Activated T-cell treated with anti-CD3 and anti-CD28 coated beads for 1 hour (primary cell): Measurements from ENCODE around the gene KIF26B.
"Not testable (repeated sequence)": the region's sequence is repeated elsewhere in the genome, so short reads cannot be mapped to it uniquely, and the experiment has no call there.

ENCODE experiments used
- DNase-seq: peaks from one replicate; pipeline ENCODE4 v3.0.0-alpha.2; 2020; ENCODE audit warnings: low read depth

KIF26B gene

DNA sequence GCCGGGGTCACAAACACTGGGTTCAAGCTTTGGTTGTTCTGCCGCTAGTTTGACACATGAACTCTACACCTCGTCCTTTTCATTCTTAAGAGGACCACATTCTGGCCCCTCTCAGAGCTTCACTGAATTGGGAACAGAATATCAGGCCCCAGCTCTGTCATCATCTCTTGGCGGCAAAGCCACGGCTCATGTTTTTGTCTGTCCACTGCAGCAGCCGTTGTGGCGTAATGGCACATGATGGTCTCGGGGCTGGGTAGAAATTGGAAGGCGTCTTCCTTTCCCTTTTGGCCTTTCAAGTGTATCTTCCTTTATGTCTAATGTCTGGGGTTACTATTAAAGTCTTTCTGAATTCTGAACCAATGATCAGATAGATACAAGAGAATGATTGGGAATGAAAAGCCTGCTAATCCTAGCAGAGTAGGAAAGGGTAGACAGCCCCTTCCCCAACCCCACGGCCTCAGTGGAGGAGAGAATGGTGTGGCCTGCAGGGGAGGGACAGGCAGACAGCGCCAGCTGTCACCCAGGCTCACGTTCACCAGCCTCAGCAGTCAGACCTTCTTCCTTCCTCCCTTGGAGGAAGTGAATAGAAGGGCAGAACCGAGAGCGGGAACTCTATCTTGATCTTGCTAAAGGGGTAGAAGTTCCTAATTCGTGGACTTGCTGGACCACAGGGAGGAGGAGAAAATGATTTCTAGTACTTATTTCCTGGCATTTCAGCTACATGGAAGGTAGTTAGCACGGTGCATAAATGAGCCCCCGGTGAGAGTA, 498.1 kb downstream of the KIF26B start:
- no peak for DNase-seq

- no peak for DNase-seq
Observed at GRCh38 chr1:245654460-245655050, 499.8 kb downstream of the KIF26B start.

GRCh38 chr1:245656189-245656717, 501.5 kb downstream of the KIF26B start:
- DNase-seq = no peak

- no peak for DNase-seq
Observed at GRCh38 chr1:245657371-245657770, 502.6 kb downstream of the KIF26B start.

DNA sequence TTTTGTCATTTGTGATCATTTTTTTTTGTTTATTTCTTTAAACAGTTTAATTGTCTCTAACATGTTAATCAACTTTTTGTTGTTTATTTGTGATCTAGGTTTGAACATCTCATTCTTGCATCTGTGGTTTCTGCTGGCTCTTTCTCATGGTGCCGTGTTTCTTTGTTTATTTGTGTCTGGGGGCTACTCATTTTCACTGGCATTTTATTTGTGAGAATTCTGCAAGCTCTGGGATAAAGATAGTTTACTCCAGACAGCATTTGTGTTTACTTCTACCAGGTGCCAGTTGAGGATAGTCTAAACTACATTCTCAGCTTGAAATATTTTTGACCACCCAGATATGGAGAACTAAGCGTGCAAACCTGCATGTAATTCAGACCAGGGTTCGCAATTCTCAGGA, 508.6 kb downstream of the KIF26B start:
- no peak for DNase-seq

DNA sequence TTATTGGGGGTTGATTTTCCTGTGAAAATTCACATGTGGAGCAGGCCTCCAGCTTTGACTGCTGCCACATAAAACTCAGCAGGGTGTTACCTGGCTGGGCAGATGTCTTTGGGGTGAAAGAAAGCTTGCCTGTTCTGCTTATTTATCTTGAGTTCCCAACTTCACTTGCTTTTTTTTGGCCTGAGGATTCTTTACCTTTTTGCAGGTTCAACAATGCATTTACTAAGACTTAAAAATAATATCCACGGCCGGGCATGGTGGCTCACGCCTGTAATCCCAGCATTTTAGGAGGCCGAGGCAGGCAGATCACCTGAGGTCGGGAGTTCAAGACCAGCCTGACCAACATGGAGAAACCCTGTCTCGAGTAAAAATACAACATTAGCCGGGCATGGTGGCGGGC, 509.1 kb downstream of the KIF26B start:
- no peak for DNase-seq

DNA sequence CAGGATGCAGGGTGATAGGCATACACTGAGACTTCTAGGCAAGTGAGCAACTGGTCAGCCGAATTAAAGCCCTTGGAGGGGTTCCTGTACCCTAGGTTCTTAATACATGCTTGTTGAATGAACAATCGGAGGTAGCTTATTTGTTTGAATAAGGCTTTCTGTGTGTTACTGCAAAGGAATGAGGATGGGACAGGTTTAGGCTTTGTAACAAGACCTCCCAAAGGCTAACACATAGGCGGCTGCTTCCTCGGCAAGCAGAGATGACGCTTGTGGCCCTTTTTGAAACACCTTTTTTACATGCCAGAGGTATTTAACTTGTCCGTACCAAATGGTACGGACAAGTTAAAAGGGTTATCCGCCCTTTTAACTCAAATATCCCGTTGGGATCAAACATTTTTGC, 511.6 kb downstream of the KIF26B start:
- DNase-seq = no peak

DNA sequence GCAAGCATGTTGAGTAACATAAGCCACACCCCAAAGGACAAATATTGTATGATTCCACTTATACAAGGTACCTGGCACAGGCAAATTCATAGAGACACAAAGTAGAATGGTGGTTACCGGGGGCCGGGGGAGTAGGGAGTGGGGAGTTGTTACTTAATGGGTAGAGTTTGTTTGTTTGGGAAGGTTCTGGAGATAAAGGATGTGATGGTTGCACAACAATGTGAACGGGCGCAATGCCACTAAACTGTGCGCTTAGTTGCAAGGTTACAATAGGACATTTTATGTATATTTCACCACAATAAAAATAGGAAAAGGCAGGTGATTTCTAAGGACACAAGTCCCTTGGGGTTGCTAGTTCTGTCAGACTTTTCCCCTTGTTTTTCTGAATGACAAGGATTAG, 516.6 kb downstream of the KIF26B start:
- DNase-seq = no peak

- DNase-seq = no peak
Observed at GRCh38 chr1:245671966-245672767, 517.4 kb downstream of the KIF26B start.

- not testable (repeated sequence) for DNase-seq
Observed at GRCh38 chr1:245672836-245673656, 518.3 kb downstream of the KIF26B start.

DNA sequence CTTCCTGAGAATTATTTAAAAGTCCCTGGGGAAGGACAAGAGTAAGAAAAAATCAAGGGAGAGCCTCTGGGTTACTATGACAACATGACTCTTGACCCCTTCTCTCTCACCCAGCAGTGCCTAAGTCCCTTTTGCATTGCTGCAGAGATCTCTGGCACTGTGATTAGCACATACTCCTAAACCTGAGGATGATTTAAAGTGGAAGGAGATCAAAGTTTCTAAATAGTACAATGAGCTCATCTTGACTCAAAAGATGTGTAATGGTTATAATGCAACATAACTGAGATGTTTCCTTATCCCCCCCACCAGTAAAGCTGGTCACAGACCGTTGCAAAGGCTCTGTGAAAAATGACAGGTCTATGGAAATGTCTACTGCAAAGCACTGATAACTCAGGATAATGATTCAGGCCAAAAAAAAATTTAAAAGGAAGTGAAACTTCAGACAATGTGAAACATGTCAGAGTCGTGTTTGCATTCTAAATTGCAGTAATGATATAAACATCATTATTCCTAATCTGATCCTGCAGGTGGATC, 519.2 kb downstream of the KIF26B start:
- no peak for DNase-seq

GRCh38 chr1:245677461-245678240, 522.9 kb downstream of the KIF26B start:
- no peak for DNase-seq

GRCh38 chr1:245678860-245679411, 524.2 kb downstream of the KIF26B start:
- no peak for DNase-seq

DNA sequence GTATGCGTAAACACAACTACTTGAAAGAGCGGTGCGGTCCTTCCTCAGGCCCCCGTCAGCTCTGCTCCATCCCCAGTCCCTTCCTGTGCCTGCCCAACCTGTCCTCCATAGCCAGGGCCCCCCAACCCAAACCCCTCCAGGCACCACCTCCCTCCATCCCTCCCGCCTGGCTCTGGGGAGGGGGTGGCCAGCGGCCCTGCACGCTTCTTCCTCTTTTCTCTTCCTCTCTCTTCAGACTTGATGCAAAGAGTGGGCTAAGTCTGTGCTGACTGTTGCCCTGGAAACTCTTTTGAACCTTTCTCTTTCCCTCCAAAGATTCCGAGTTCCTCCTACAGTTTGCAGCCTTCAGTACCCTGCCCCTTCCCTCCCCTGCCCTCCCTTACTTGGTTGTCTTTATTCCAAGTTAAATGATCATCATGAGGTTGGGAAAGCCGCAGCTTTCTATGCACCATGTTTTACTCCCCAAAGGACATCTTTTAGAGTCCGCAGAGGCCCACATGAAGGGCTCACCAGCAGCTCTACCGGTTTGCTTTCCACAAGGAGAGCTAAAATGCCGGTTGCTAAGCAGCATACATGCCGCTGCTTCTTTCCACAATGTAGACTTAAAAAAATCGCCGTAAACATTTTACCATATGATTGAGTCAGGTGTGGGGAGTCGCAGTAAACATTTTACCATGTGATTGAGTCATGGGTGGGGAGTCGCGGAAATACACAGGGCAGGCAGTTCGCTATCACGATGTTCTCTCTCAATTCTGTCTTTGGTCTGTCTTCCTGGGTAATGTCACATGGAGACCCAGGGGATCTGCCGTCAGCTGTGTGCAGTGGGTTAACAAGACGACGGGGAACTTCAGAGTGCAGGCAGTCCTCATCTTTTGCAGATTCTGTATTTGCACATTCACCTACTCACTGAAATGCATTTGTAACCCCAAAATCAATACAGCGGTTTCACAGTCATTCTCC, 525.3 kb downstream of the KIF26B start:
- no peak for DNase-seq

GRCh38 chr1:245682638-245683628, 528.1 kb downstream of the KIF26B start:
- DNase-seq = no peak

DNA sequence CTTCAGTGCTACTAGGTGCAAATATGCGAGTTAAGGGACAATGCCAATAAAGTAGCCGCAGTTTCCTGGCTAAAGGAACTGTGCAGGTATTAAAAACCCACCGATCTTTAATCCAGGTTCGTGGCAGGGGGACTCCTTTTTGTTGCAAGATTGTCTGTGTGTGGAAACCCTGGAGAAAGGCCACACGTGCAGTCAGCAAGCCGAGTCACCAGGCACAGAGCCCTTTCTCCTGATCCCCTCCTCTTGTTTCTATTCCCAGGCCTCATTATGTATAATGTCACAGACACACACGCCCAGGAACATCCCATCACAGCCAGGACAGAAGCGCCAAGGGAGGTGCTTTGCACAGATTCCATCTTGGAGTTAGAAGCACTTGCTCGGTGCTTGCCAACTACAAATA, 528.9 kb downstream of the KIF26B start:
- no peak for DNase-seq

GRCh38 chr1:245684166-245684565, 529.4 kb downstream of the KIF26B start:
- no peak for DNase-seq

GRCh38 chr1:245684571-245684970, 529.8 kb downstream of the KIF26B start:
- DNase-seq = no peak
